K562 (cell line): ENCODE results near the gene DYNLT2B. TPM values are rescaled to one million over a fixed set of nuclear protein-coding genes. Genes with fewer than 3 reads are reported as not detected.

Source experiments
- KLF1 ChIP-seq: fragments of 450-650 bp; IDR thresholded peaks from 2 replicates; pipeline ENCODE4 v1.6.1; 2016; ENCODE audit warnings: missing genetic modification characterization, missing compliant biosample characterization
- POU5F1 ChIP-seq: fragments of 150-350 bp; IDR thresholded peaks from 2 replicates; pipeline ENCODE4 v1.6.1; 2014; ENCODE audit warnings: borderline replicate concordance, low read length, low read depth, mild to moderate bottlenecking; ENCODE audit not compliant: partially characterized antibody
- SNIP1 ChIP-seq: fragments of 450-650 bp; IDR thresholded peaks from 2 replicates; pipeline ENCODE4 v1.7.1; 2017; ENCODE audit warnings: low read depth, mild to moderate bottlenecking
- TAF7 ChIP-seq: fragments of 450-650 bp; IDR thresholded peaks from 2 replicates; pipeline ENCODE4 v1.6.1; 2016; ENCODE audit warnings: missing genetic modification characterization, missing compliant biosample characterization
- TOE1 ChIP-seq, 2 experiments: fragments of 450-650 bp in 1 of 2; sonication (generic) in 1 of 2; formaldehyde crosslinking in 1 of 2; IDR thresholded peaks; 2 replicates each; pipeline versions ENCODE4 v1.7.1 to v1.8.0; 2016 to 2022; ENCODE audit warnings: borderline replicate concordance in 2 of 2, mild to moderate bottlenecking in 2 of 2, antibody characterized with exemption in 1 of 2, inconsistent platforms in 1 of 2, low read depth in 1 of 2, missing genetic modification reagents in 1 of 2, moderate library complexity in 1 of 2
- ZNF431 ChIP-seq: sonication (generic); formaldehyde crosslinking; IDR thresholded peaks from 2 replicates; pipeline ENCODE4 v1.8.0; 2022; ENCODE audit warnings: mild to moderate bottlenecking, missing genetic modification reagents
- ZNF695 ChIP-seq: fragments of 450-650 bp; formaldehyde crosslinking; IDR thresholded peaks from 2 replicates; pipeline ENCODE4 v1.4.0; 2020; ENCODE audit warnings: mild to moderate bottlenecking, moderate library complexity
- ZSCAN29 ChIP-seq: fragments of 450-650 bp; IDR thresholded peaks from 2 replicates; pipeline ENCODE4 v1.6.1; 2017
- polyA plus RNA-seq, 8 experiments: library from polyadenylated mRNA; depleted of rRNA in 4 of 8; stranded (reverse) in 5 of 8; unstranded in 3 of 8; fragments of >200 nt; fragmentation: Nextera tagmentation in 2 of 8; fragmentation: Illumina TruSeq in 1 of 8; extraction: Ambion mirVana in 2 of 8; extraction: Trizol in 1 of 8; gene quantifications; 2 replicates each; pipeline versions ENCODE4 v1.2.1 to v1.2.3, GENCODE V29; 2011 to 2014; ENCODE audit warnings: inconsistent platforms in 1 of 8, missing spikeins in 1 of 8
- total RNA-seq, 7 experiments: library from RNA; depleted of rRNA in 6 of 7; stranded (reverse); fragments of >200 nt in 6 of 7; fragmentation: Illumina TruSeq in 2 of 7; extraction: Trizol in 2 of 7; gene quantifications; 2 replicates each; pipeline versions ENCODE4 v1.2.1 to v1.2.3, GENCODE V29; 2011 to 2021; ENCODE audit warnings: low replicate concordance in 1 of 7
- TF ChIP-seq, protein P1 (sequence below): fragments of 450-650 bp; IDR thresholded peaks from 2 replicates; pipeline ENCODE4 v1.6.1; 2016; ENCODE audit warnings: low read depth
- TF ChIP-seq, protein P2 (sequence below): fragments of 450-650 bp; formaldehyde crosslinking; conservative IDR thresholded peaks from 2 replicates; pipeline ENCODE4 v1.4.0; 2022; ENCODE audit warnings: mild to moderate bottlenecking, missing genetic modification characterization
- TF ChIP-seq, protein P3 (sequence below), 3 experiments: fragments of 200-800 bp in 1 of 3; sonication (Bioruptor generic) in 1 of 3; sonication (generic) in 1 of 3; formaldehyde crosslinking in 1 of 3; IDR thresholded peaks; 2 replicates each; pipeline versions ENCODE4 v1.6.1 to v1.8.0; 2016 to 2022; ENCODE audit warnings: mild to moderate bottlenecking in 2 of 3, missing compliant biosample characterization in 2 of 3, missing genetic modification characterization in 2 of 3, missing genetic modification reagents in 1 of 3
- TF ChIP-seq, protein P4 (sequence below): sonication (generic); formaldehyde crosslinking; IDR thresholded peaks from 2 replicates; pipeline ENCODE4 v1.8.1; 2023; ENCODE audit warnings: mild to moderate bottlenecking, missing genetic modification reagents

Gene DYNLT2B
- total and polyA plus RNA-seq, 9 of the 15 experiments (the other 6 are each of a cell fraction or from before 2014, with no cell fraction given) = 6.5 to 19.9 (median 8.7) TPM

DNA sequence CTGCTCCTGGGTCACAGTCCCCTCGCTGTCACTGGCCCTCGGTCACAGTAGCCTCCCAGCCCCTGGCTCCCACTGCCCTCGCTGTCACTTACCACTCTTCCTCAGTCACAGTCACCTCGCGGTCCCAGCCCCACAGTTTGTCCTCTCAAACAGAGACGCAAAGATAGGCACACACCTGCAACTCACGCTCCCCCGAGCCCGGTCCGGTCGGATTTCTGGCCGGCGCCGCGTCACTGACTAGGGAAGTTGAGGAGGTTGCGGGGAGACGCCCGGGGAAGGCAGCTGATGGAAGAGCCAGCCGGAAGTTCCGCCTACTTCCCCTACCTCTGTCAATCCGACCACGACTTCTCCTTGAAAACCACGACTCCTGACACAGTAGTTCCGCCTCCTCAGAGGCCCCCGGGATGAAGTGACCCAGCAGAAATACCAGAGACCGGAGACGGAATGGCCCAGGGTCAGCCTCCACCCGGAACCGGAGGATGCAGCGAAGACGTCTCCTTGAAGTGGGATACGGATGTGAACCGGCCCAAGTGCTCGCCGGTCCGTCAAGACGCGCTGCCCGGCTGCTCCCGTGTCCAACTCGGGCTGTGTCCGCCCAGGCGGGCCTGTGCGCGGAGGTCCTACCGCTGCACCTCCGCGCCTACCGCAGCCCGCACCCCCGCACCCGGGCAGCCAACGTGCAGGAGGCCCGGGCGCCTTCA lies 30.4 kb downstream of the DYNLT2B start, which contains the start of gene PCYT1A (continued):
- TF ChIP-seq, protein P1, sequence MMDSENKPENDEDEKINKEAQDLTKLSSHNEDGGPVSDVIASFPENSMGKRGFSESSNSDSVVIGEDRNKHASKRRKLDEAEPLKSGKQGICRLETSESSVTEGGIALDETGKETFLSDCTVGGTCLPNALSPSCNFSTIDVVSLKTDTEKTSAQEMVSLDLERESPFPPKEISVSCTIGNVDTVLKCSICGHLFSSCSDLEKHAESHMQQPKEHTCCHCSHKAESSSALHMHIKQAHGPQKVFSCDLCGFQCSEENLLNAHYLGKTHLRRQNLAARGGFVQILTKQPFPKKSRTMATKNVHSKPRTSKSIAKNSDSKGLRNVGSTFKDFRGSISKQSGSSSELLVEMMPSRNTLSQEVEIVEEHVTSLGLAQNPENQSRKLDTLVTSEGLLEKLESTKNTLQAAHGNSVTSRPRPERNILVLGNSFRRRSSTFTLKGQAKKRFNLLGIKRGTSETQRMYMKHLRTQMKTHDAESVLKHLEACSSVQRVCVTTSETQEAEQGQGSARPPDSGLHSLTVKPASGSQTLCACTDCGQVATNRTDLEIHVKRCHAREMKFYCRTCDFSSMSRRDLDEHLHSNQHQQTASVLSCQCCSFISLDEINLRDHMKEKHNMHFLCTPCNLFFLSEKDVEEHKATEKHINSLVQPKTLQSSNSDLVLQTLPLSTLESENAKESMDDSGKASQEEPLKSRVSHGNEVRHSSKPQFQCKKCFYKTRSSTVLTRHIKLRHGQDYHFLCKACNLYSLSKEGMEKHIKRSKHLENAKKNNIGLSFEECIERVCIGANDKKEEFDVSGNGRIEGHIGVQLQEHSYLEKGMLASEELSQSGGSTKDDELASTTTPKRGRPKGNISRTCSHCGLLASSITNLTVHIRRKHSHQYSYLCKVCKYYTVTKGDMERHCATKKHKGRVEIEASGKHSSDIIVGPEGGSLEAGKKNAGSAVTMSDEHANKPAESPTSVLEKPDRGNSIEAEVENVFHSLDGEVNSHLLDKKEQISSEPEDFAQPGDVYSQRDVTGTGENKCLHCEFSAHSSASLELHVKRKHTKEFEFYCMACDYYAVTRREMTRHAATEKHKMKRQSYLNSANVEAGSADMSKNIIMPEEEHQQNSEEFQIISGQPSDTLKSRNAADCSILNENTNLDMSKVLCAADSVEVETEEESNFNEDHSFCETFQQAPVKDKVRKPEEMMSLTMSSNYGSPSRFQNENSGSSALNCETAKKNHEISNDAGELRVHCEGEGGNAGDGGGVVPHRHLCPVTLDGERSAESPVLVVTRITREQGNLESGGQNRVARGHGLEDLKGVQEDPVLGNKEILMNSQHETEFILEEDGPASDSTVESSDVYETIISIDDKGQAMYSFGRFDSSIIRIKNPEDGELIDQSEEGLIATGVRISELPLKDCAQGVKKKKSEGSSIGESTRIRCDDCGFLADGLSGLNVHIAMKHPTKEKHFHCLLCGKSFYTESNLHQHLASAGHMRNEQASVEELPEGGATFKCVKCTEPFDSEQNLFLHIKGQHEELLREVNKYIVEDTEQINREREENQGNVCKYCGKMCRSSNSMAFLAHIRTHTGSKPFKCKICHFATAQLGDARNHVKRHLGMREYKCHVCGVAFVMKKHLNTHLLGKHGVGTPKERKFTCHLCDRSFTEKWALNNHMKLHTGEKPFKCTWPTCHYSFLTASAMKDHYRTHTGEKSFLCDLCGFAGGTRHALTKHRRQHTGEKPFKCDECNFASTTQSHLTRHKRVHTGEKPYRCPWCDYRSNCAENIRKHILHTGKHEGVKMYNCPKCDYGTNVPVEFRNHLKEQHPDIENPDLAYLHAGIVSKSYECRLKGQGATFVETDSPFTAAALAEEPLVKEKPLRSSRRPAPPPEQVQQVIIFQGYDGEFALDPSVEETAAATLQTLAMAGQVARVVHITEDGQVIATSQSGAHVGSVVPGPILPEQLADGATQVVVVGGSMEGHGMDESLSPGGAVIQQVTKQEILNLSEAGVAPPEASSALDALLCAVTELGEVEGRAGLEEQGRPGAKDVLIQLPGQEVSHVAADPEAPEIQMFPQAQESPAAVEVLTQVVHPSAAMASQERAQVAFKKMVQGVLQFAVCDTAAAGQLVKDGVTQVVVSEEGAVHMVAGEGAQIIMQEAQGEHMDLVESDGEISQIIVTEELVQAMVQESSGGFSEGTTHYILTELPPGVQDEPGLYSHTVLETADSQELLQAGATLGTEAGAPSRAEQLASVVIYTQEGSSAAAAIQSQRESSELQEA = no peak; the same call in 1 of the 2 replicates
- no peak for TF ChIP-seq ZNF695 (CRISPR knock-in tag)
- TF ChIP-seq, protein P2, sequence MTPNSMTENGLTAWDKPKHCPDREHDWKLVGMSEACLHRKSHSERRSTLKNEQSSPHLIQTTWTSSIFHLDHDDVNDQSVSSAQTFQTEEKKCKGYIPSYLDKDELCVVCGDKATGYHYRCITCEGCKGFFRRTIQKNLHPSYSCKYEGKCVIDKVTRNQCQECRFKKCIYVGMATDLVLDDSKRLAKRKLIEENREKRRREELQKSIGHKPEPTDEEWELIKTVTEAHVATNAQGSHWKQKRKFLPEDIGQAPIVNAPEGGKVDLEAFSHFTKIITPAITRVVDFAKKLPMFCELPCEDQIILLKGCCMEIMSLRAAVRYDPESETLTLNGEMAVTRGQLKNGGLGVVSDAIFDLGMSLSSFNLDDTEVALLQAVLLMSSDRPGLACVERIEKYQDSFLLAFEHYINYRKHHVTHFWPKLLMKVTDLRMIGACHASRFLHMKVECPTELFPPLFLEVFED (CRISPR knock-in tag) = 0 out of 2 replicates have a peak, but pooled peaks have one; percentile 55
- TF ChIP-seq SNIP1 = no peak
- TF ChIP-seq TOE1 (IDR thresholded peaks at IDR 0.05; ENCODE audit: borderline replicate concordance) = peak; percentile 73
- TF ChIP-seq TOE1 (CRISPR knock-in tag; IDR thresholded peaks at IDR 0.05; ENCODE audit: borderline replicate concordance, low read depth) = no peak
- TF ChIP-seq, protein P3, sequence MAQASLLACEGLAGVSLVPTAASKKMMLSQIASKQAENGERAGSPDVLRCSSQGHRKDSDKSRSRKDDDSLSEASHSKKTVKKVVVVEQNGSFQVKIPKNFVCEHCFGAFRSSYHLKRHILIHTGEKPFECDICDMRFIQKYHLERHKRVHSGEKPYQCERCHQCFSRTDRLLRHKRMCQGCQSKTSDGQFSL (CRISPR knock-in tag; IDR thresholded peaks at IDR 0.05) = peak; percentile 72
- TF ChIP-seq, protein P3 (tag; IDR thresholded peaks at IDR 0.05) = no peak; a peak in 1 of 4 replicates
- peak; percentile 58; the same call in 1 of the 2 replicates for TF ChIP-seq ZSCAN29
- TF ChIP-seq, protein P4, sequence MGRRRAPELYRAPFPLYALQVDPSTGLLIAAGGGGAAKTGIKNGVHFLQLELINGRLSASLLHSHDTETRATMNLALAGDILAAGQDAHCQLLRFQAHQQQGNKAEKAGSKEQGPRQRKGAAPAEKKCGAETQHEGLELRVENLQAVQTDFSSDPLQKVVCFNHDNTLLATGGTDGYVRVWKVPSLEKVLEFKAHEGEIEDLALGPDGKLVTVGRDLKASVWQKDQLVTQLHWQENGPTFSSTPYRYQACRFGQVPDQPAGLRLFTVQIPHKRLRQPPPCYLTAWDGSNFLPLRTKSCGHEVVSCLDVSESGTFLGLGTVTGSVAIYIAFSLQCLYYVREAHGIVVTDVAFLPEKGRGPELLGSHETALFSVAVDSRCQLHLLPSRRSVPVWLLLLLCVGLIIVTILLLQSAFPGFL = no peak
- no peak; the same call in 1 of the 2 replicates for TF ChIP-seq ZNF431
- peak; percentile 48 for TF ChIP-seq TAF7 (tag)
- peak; percentile 32 for TF ChIP-seq POU5F1
- TF ChIP-seq KLF1 (tag) = peak; percentile 17; the same call in 1 of the 2 replicates
